HG03175 (cell line): Measurements from ENCODE around the gene SLIT3.

Experiments
- ATAC-seq: cut with Tn5 transposase; IDR thresholded peaks from one replicate; pipeline ENCODE4 v1.9.1; 2021; ENCODE audit warnings: mild to moderate bottlenecking, moderate library complexity; ENCODE audit not compliant: unreplicated experiment

Gene SLIT3

DNA sequence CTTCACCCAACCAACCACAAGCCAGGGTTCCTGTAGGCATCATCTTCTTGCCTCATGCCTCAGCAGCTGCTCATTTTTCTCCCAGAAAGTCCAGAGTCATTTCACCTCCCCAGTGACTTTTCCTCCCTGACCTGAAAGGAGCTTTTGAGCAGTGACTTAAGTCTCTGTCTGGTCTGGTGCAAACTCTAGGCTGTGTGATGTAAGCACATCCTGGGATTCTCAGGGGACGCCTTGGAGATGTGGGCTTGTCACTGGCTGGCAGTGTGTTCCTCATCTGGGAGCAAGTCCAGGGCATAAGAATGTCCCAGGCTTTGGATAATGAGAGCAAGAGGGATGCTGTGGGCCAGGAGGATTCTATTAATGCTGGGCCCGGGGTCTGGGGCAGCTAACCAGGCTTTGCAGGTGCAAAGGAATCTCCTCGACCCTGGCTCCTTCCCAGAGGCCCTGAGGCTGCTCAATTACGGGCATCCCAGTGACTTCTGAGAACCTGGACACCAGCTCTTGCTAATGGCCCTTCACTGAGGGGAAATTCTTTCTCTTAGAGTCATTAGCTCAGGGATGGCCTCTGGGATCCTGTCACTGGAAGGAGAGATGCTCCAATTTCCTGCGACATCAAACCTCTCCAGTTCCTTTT, 510.8 kb downstream of the SLIT3 start:
- no peak for ATAC-seq

- no peak for ATAC-seq
Measured at GRCh38 chr5:168788786-168789185, 512.2 kb downstream of the SLIT3 start.

- no peak for ATAC-seq
Measured at GRCh38 chr5:168788107-168788506, 512.8 kb downstream of the SLIT3 start.

DNA sequence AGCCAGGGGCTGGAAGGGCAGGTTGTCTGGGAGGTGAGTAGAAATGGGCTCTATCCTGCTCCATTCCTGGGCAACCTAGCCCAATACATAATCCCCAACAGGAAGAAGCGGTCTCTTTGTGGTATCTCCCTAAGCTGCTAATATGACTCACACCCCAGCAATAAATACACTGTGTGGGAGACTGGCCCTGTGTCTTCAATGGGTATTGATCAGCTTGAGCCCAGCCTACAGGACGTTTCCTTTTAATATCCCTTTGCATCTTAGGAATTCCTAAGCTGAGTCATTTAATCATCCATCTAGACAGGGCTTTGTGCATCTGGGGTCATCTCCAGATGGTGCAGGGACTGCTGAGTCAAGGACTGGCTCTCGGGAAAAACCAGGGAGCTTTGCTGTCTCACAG, 514.8 kb downstream of the SLIT3 start:
- no peak for ATAC-seq

DNA sequence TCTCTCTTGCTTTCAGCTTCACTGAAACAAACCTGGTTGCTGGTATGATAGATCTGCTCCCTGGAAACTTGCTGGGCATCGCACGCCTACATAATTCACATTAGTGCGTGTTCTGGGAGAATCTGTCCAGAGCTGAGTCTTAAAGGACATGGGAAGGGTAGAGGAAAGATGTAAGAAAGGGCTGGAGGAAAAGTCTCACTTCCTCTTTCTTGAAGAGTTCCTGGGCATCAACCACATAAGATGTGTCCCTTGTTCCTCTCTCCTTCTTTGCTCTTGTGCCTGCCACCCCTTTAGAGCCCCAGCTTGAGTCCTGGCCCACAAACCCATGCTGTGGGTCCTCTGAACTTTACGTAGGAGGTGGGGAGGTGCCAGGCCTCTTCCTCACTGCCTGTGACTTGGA, 516.5 kb downstream of the SLIT3 start:
- ATAC-seq, result no peak

DNA sequence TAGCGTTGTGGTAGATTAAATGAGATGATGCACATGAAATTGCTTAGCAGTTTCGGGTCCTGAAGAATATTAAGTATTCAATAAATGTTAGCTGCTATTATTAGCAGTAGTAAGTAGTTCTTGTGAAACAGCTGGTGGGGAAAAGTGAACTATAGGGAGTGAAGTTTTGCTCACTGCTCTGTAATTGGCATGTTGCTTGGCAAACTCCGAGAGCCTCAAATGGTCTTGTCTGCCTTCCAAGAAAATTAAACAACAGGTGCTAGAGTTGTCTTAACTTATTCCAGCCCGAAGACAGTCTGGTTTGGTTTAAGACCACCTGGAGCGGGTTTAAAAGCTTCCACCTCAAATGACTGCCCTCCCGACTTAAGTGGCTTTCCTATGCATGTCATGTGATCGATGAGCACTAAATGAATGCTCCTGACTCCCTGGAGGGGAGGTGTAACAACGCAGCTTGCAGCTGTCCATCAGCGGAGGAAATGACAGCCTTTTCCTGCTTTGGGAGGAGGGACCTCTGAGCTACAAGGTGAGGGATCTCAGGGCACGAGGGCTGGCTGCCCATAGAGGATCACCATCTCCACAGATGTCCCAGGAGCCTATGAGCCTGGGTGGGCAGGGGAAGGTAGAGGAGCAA, 518.9 kb downstream of the SLIT3 start:
- no peak for ATAC-seq

GRCh38 chr5:168780888-168781287, 520.1 kb downstream of the SLIT3 start:
- ATAC-seq, result no peak

GRCh38 chr5:168779333-168779732, 521.6 kb downstream of the SLIT3 start:
- no peak for ATAC-seq

GRCh38 chr5:168778536-168778935, 522.4 kb downstream of the SLIT3 start:
- ATAC-seq, result no peak

GRCh38 chr5:168777651-168778050, 523.3 kb downstream of the SLIT3 start:
- no peak for ATAC-seq

DNA sequence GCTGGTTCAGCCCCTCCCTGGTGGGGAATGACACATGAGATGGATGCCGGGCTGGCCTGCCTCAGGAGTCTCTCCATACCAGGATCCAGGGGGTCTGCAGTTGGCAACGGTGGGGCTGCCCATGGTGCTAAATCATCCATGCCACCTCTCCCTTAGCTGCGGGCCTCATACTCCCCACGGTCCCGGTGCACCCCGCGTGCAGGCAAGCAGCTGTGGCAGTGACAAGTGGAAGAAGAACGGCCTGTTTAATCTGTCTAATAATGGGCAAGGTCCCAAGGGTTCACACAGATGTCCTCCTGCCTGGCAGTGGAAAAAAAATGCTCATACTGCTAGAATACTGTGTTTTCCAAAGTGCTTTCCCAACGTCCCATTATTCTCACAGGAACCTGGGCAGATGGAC, 524.9 kb downstream of the SLIT3 start:
- ATAC-seq, result no peak

GRCh38 chr5:168773226-168773625, 527.7 kb downstream of the SLIT3 start:
- no peak for ATAC-seq

DNA sequence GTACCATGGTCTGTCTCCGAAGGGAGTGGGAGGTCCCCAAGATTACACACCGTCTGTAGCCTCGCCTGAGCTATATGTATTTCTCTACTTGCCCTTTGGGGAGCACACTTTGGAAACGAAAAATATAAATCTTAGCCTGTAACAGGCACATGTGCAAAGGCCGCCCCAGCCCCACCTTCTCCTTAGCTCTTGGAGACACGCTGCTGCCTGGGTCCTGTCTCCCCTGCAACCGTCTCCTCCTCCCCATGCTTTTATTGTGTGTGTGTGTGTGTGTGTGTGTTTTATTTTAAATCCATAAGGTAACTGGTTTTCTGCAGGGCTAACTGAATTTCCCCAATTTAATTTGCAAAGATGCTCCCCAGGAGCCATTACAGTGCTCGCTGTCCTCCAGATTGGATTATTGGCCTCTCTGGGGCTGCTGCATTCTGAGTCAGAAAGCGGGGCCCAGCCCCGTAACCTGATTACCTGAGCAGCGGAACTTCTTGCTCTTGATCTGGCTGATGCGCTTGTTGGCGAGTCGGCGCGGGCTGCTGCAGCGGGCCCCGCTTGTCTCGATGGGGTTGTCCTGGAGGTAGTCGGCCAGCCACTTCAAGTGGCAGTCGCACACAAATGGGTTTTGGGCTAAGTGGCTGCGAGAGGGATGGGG, 528.5 kb downstream of the SLIT3 start:
- ATAC-seq, result no peak

GRCh38 chr5:168771678-168772077, 529.3 kb downstream of the SLIT3 start:
- no peak for ATAC-seq

GRCh38 chr5:168770996-168771395, 529.9 kb downstream of the SLIT3 start:
- ATAC-seq, result no peak

GRCh38 chr5:168770036-168770498, 530.9 kb downstream of the SLIT3 start:
- ATAC-seq, result no peak

GRCh38 chr5:168768172-168768571, 532.8 kb downstream of the SLIT3 start:
- ATAC-seq, result no peak

- no peak for ATAC-seq
Measured at GRCh38 chr5:168766426-168766700, 534.6 kb downstream of the SLIT3 start.

- ATAC-seq, result no peak
Measured at GRCh38 chr5:168765551-168766425, 535.2 kb downstream of the SLIT3 start.

- ATAC-seq, result no peak
Measured at GRCh38 chr5:168765086-168765550, 535.8 kb downstream of the SLIT3 start.
